CD4-positive, alpha-beta T cell (primary cell): ENCODE results near the gene RNF181. TPM values are rescaled to one million over a fixed set of nuclear protein-coding genes. Genes with fewer than 3 reads are reported as not detected.

Experiments
- ATAC-seq: fragments of 200-7000 bp; cut with Tn5 transposase; one replicate; pipeline ENCODE4 v1.10.0; 2022; ENCODE audit warnings: mild to moderate bottlenecking; ENCODE audit not compliant: poor library complexity
- CTCF ChIA-PET: fragments of 350-600 bp; sonication (Branson Sonifier 250); formaldehyde crosslinking; loops from one replicate; lab custom pipeline; 2021; ENCODE audit warnings: antibody characterized with exemption, inconsistent platforms; lab: Charles Lee
- POLR2A ChIA-PET: fragments of 350-600 bp; sonication (Branson Sonifier 250); formaldehyde crosslinking; loops from one replicate; lab custom pipeline; 2021; ENCODE audit warnings: antibody characterized with exemption, inconsistent platforms; lab: Charles Lee
- DNase-seq, 14 experiments: peaks; one replicate each; pipeline ENCODE4 v3.0.0-alpha.2; 2013 to 2020; ENCODE audit warnings: mixed read lengths in 2 of 14
- H3K27ac ChIP-seq, 2 donors: one replicate each; pipeline versions ENCODE4 v1.5.1 to v1.7.0; 2013; ENCODE audit warnings: low read length in 2 of 2, low read depth in 1 of 2, mild to moderate bottlenecking in 1 of 2
- H3K27me3 ChIP-seq, 2 experiments: 1 replicate in 1 of 2; 2 replicates in 1 of 2; pipeline versions ENCODE4 v1.6.1 to v1.7.0; 2013; ENCODE audit warnings: low read length in 2 of 2, control low read depth in 1 of 2, mild to moderate bottlenecking in 1 of 2, moderate library complexity in 1 of 2; ENCODE audit not compliant: insufficient read depth in 2 of 2, control insufficient read depth in 1 of 2
- H3K36me3 ChIP-seq: one replicate; pipeline ENCODE4 v1.6.1; 2013; ENCODE audit warnings: low read length, control low read depth; ENCODE audit not compliant: insufficient read depth
- H3K4me1 ChIP-seq: one replicate; pipeline ENCODE4 v1.6.1; 2013; ENCODE audit warnings: low read length, control low read depth; ENCODE audit not compliant: insufficient read depth
- H3K4me3 ChIP-seq: one replicate; pipeline ENCODE4 v1.5.1; 2013; ENCODE audit warnings: mild to moderate bottlenecking, low read length, moderate library complexity
- H3K9me3 ChIP-seq, 2 experiments: 1 replicate in 1 of 2; 2 replicates in 1 of 2; pipeline versions ENCODE4 v1.6.1 to v1.7.0; 2013; ENCODE audit warnings: low read length in 2 of 2, mild to moderate bottlenecking in 2 of 2, control low read depth in 1 of 2, moderate library complexity in 1 of 2; ENCODE audit not compliant: control insufficient read depth in 1 of 2, insufficient read depth in 1 of 2
- H3K27ac Mint-ChIP-seq: one replicate; pipeline ENCODE4 v1.8.0; 2020; ENCODE audit warnings: mixed read lengths
- H3K27me3 Mint-ChIP-seq: one replicate; pipeline ENCODE4 v1.8.0; 2021; ENCODE audit warnings: mixed read lengths
- H3K36me3 Mint-ChIP-seq: one replicate; pipeline ENCODE4 v1.8.0; 2021; ENCODE audit warnings: low read depth, mixed read lengths
- H3K4me1 Mint-ChIP-seq: one replicate; pipeline ENCODE4 v1.8.0; 2021; ENCODE audit warnings: low read depth, mixed read lengths
- H3K4me3 Mint-ChIP-seq: one replicate; pipeline ENCODE4 v1.8.0; 2020; ENCODE audit warnings: mild to moderate bottlenecking, mixed read lengths
- H3K9me3 Mint-ChIP-seq: one replicate; pipeline ENCODE4 v1.8.0; 2020; ENCODE audit warnings: mixed read lengths
- intact Hi-C, 2 experiments: fragments of 100-400 bp; cut with DNase I in 1 of 2; cut with micrococcal nuclease in 1 of 2; formaldehyde crosslinking; loops; one replicate each; pipeline versions ENCODE4 v1.15.1 to v1.9.0; 2023 to 2025; cut with DNase I, micrococcal nuclease
- polyA plus RNA-seq, 2 donors: library from polyadenylated mRNA; unstranded; fragments of 120-200 nt; gene quantifications; one replicate each; pipeline ENCODE4 v1.2.1, GENCODE V29; 2013
- total RNA-seq, 174 experiments: library from RNA in 2 of 174; stranded (reverse) in 2 of 174; gene quantifications; one replicate each; pipeline ENCODE4 v1.2.3 and lab custom pipeline; 2021 to 2026
- TF ChIP-seq, protein P1 (sequence below): fragments of 200-600 bp; IDR thresholded peaks from one replicate; pipeline ENCODE4 v1.8.0; 2022; ENCODE audit warnings: antibody characterized with exemption, mild to moderate bottlenecking

Gene RNF181
- total RNA-seq = 10 to 100 TPM; 41.5 to 43.8 TPM
- polyA plus RNA-seq (2013, experiment 1 of 2) = 91.8 TPM
- 70.3 TPM for polyA plus RNA-seq (2013, experiment 2 of 2)
- total RNA-seq (lab: John Stamatoyannopoulos, UW) = 15.8 to 53.6 (median 28.0) reads per million in 172 experiments

DNA sequence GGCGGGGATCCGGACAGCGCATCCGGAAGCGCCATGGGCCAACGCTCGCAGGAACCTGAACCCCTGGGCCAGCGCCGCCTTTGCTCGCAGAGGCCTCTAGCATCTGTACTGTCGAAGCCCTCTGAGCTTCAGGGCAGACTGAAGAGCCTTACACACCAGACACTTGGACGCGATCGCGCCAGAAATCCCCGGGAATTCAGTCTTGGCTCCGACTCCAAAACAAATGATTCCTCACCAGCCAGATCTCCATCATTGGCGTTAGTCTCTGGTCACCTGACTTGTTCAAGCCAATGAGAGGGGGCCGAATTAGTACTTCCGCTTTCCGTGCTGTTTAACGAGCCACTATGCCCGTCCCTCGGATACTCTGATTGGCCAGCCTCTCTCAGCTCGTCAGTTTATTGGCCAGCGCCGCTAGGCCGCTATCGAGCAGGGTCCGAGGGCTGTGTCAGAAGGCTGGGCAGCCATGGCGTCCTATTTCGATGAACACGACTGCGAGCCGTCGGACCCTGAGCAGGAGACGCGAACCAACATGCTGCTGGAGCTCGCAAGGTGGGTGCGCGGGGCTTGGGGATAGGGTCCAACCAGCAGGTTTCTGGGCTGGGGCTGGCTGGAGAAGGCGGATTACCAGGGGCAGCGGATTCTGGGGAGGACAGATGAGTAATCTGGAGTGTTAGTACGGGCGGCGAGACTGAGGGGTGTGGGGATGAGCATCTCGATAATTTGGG lies at the start of gene RNF181:
TSS of gene RNF181 (plus strand) at position 445 of the 725 bp plus-strand sequence. CDS start at position 464, 19 bp downstream.
- no peaks in the 10 kb centered on the region for H3K9me3 Mint-ChIP-seq
- peaks cover 35% of the 10 kb centered on the region for H3K4me1 Mint-ChIP-seq
- peak within 1 kb of the TSS; percentile 94 for H3K4me3 Mint-ChIP-seq
- intact Hi-C loops = loop anchor here (2.0 to 10.0 kb wide), 3 partner anchors 21 to 509 kb away; partner anchors contain the start of genes GGCX (in 1 of the 2), POLR1A (in 1 of the 2), PTCD3 (in 1 of the 2) and USP39 (in 1 of the 2)
- peak; percentile 99 for ATAC-seq
- H3K36me3 ChIP-seq = peaks cover 28% of the 10 kb centered on the region
- H3K27me3 Mint-ChIP-seq = no peaks in the 10 kb centered on the region
- TF ChIP-seq, protein P1, sequence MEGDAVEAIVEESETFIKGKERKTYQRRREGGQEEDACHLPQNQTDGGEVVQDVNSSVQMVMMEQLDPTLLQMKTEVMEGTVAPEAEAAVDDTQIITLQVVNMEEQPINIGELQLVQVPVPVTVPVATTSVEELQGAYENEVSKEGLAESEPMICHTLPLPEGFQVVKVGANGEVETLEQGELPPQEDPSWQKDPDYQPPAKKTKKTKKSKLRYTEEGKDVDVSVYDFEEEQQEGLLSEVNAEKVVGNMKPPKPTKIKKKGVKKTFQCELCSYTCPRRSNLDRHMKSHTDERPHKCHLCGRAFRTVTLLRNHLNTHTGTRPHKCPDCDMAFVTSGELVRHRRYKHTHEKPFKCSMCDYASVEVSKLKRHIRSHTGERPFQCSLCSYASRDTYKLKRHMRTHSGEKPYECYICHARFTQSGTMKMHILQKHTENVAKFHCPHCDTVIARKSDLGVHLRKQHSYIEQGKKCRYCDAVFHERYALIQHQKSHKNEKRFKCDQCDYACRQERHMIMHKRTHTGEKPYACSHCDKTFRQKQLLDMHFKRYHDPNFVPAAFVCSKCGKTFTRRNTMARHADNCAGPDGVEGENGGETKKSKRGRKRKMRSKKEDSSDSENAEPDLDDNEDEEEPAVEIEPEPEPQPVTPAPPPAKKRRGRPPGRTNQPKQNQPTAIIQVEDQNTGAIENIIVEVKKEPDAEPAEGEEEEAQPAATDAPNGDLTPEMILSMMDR = no peak
- H3K27ac Mint-ChIP-seq = peak within 1 kb of the TSS; percentile 98
- peak within 1 kb of the TSS; percentile 78 to 86 for H3K27ac ChIP-seq
- peak; percentile 75 to 97 (median 85) for DNase-seq
- peak within 1 kb of the TSS; percentile 94 for H3K4me3 ChIP-seq
- peaks cover 25% of the 10 kb centered on the region for H3K36me3 Mint-ChIP-seq
- CTCF ChIA-PET = interaction anchor here (0.7 to 1.8 kb wide), 4 partner anchors 16 to 57 kb away, joined by 3 to 10 read pairs (median 4); partner anchors contain the start of genes C2orf68 and MAT2A
- no peaks in the 10 kb centered on the region for H3K27me3 ChIP-seq
- no peaks in the 10 kb centered on the region for H3K9me3 ChIP-seq
- POLR2A ChIA-PET = interaction anchor here (0.6 to 4.2 kb wide), 26 partner anchors 10 to 845 kb away, joined by 3 to 60 read pairs (median 5); partner anchors contain the start of genes C2orf68, GGCX, KDM3A and MAT2A
- peaks cover 41% of the 10 kb centered on the region for H3K4me1 ChIP-seq

- Histone ChIP-seq H3K4me3 (no peak overlapping the region), H3K27ac (no peak overlapping the region), H3K9me3 (no peaks in the 10 kb centered on the region), H3K36me3 (peaks cover 60% of the 10 kb centered on the region), H3K27me3 (no peaks in the 10 kb centered on the region), H3K4me1 (peaks cover 8% of the 10 kb centered on the region)
- TF ChIP-seq, protein P1 = no peak
- H3K27ac Mint-ChIP-seq = no peak overlapping the region
- no peaks in the 10 kb centered on the region for H3K27me3 Mint-ChIP-seq
- H3K4me3 Mint-ChIP-seq = no peak overlapping the region
- peaks cover 25% of the 10 kb centered on the region for H3K4me1 Mint-ChIP-seq
- H3K9me3 Mint-ChIP-seq = no peaks in the 10 kb centered on the region
- intact Hi-C loops = no loop called here
- H3K36me3 Mint-ChIP-seq = peaks cover 82% of the 10 kb centered on the region
- DNase-seq (no peak), ATAC-seq (no peak)
- POLR2A ChIA-PET = interaction anchor here (1.0 to 1.3 kb wide), 3 partner anchors 9 to 155 kb away, joined by 3 to 5 read pairs (median 4); no protein-coding TSS in a partner anchor
- CTCF ChIA-PET = interaction anchor here (0.6 kb wide), 1 partner anchor 34 kb away, joined by 3 read pairs; no protein-coding TSS in a partner anchor
These were observed 49.7 kb upstream of the RNF181 start for GRCh38 chr2:85545780-85546240.

DNA sequence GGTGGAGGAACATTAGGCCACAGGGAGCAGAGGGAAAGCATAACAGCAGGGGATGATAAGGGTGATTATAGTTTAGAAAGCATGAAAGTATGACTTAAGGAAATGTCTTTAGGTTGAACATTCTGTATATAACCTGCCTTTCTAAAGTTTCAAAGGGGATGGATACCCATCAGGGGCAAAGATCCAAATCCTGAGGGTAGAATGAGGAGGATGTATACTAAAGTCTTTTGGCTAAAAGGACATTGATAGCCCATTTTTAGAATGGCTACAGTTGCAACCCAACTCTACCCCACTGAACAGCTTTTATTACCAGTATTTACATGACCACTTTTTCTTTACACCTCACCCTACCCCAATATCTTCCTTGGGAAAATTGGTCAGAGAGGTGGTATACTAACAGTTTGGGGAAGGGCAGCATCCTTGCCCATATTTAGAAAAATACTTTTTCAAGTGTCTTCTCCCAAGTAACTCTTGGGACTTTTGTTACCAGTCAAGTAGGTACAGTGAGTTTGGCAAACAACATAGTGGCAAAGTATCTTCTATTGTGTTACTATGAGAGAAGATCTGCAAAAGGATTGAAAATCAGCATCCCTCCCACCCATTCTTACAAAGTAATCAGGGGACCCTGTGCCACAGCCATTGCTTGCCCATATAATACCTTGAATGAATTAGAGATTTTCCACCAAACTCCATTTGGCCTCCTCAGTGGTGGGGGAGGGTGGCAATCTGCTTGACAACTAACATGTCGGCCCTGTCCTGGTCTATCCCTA lies 48.3 kb upstream of the RNF181 start:
- intact Hi-C loops = no loop called here
- H3K27me3 ChIP-seq = no peaks in the 10 kb centered on the region
- Mint-ChIP-seq H3K9me3 (no peaks in the 10 kb centered on the region), H3K27ac (peak overlapping the region; percentile 4), H3K27me3 (no peaks in the 10 kb centered on the region), H3K4me1 (peaks cover 16% of the 10 kb centered on the region), H3K4me3 (no peak overlapping the region), H3K36me3 (peaks cover 81% of the 10 kb centered on the region)
- H3K4me3 ChIP-seq = no peak overlapping the region
- TF ChIP-seq, protein P1 = no peak
- no peak overlapping the region for H3K27ac ChIP-seq
- ChIA-PET CTCF (no interaction called here), POLR2A (interaction anchor here (0.8 to 5.0 kb wide), 3 partner anchors 8 to 142 kb away, joined by 3 to 38 read pairs (median 3); partner anchors contain the start of gene MAT2A)
- H3K9me3 ChIP-seq = no peaks in the 10 kb centered on the region
- peaks cover 60% of the 10 kb centered on the region for H3K36me3 ChIP-seq
- DNase-seq = no peak
- H3K4me1 ChIP-seq = peaks cover 4% of the 10 kb centered on the region
- no peak for ATAC-seq
